Thyroid gland (tissue), 4 donors: ENCODE data around the gene SLC9A7. TPM values are rescaled to one million over a fixed set of nuclear protein-coding genes. Genes with fewer than 3 reads are reported as not detected.

Experiments
- DNase-seq, 2 donors: peaks; one replicate each; pipeline ENCODE4 v3.0.0-alpha.2; 2019
- H3K27ac ChIP-seq, 3 donors: fragments of 200-600 bp; sonication (generic); 1 replicate in 2 of 3; 2 replicates in 1 of 3; pipeline ENCODE4 v1.5.1; 2016 to 2019; ENCODE audit warnings: mild to moderate bottlenecking in 1 of 3, moderate library complexity in 1 of 3
- H3K27me3 ChIP-seq: fragments of 200-600 bp; sonication (generic); one replicate; pipeline ENCODE4 v1.5.1; 2019
- H3K36me3 ChIP-seq, 2 donors: fragments of 200-600 bp; sonication (generic); one replicate each; pipeline ENCODE4 v1.5.1; 2016 to 2019
- H3K4me1 ChIP-seq, 2 donors: fragments of 200-600 bp; sonication (generic); one replicate each; pipeline ENCODE4 v1.5.1; 2017 to 2019
- H3K4me3 ChIP-seq, 3 donors: fragments of 200-600 bp; sonication (generic); replicated peaks in 1 of 3; 1 replicate in 2 of 3; 2 replicates in 1 of 3; pipeline ENCODE4 v1.5.1; 2016; ENCODE audit warnings: mild to moderate bottlenecking in 1 of 3
- H3K9me3 ChIP-seq: fragments of 200-600 bp; sonication (generic); one replicate; pipeline ENCODE4 v1.5.1; 2017
- CTCF ChIP-seq, 6 experiments: fragments of 200-600 bp in 3 of 6; fragments of 450-650 bp in 3 of 6; sonication (generic) in 3 of 6; IDR thresholded peaks; one replicate each; pipeline ENCODE4 v1.5.1; 2016 to 2019; ENCODE audit warnings: antibody characterized with exemption in 6 of 6, mild to moderate bottlenecking in 2 of 6, inconsistent platforms in 1 of 6, moderate library complexity in 1 of 6
- POLR2A ChIP-seq, 2 donors: fragments of 450-650 bp; IDR thresholded peaks; one replicate each; pipeline ENCODE4 v1.6.1; 2017; ENCODE audit warnings: antibody characterized with exemption in 2 of 2, mild to moderate bottlenecking in 2 of 2, moderate library complexity in 1 of 2
- WGBS, 2 donors: methylation state at CpG; one replicate each; pipeline ENCODE4 v1.1.5; 2017; 5-methylcytosine and 5-hydroxymethylcytosine counted together
- intact Hi-C: fragments of 100-400 bp; cut with DNase I; formaldehyde crosslinking; loops from one replicate; pipeline ENCODE4 v1.15.1; 2023
- total RNA-seq, 4 donors: library from RNA; depleted of rRNA; stranded (reverse); fragments of >200 nt; gene quantifications; one replicate each; pipeline ENCODE4 v1.2.3, GENCODE V29; 2016

Gene SLC9A7
- total RNA-seq, 4 donors from 2014 or later = 18.4 to 35.5 (median 26.3) TPM

- Histone ChIP-seq H3K4me3 (no peak overlapping the region), H3K27me3 (no peaks in the 10 kb centered on the region), H3K27ac (no peak overlapping the region), H3K36me3 (no peaks in the 10 kb centered on the region), H3K9me3 (no peaks in the 10 kb centered on the region), H3K4me1 (no peaks in the 10 kb centered on the region)
- no peak for DNase-seq
- WGBS, 2 donors = 77 to 87% methylated on average over 4 of the region's 4 CpGs
- intact Hi-C loops = no loop called here
- TF ChIP-seq POLR2A (IDR thresholded peaks at IDR 0.05) (no peak), CTCF (IDR thresholded peaks at IDR 0.05) (no peak)
Observed at GRCh38 chrX:46782034-46782433, 23.1 kb upstream of the SLC9A7 start.

- no peaks in the 10 kb centered on the region for H3K36me3 ChIP-seq
- no peak overlapping the region for H3K4me3 ChIP-seq
- H3K9me3 ChIP-seq = no peaks in the 10 kb centered on the region
- no peaks in the 10 kb centered on the region for H3K27me3 ChIP-seq
- 38 to 41% methylated on average over 7 of the region's 7 CpGs for WGBS, 2 donors
- TF ChIP-seq CTCF (IDR thresholded peaks at IDR 0.05) (no peak), POLR2A (IDR thresholded peaks at IDR 0.05) (no peak)
- no peak for DNase-seq
- H3K27ac ChIP-seq = no peak overlapping the region
- no peaks in the 10 kb centered on the region for H3K4me1 ChIP-seq
- intact Hi-C loops = no loop called here
Observed at GRCh38 chrX:46777971-46778810, 19.3 kb upstream of the SLC9A7 start.

- 33 to 42% methylated on average over 1 of the region's 1 CpG for WGBS, 2 donors
- Histone ChIP-seq H3K4me3 (no peak overlapping the region), H3K4me1 (no peaks in the 10 kb centered on the region), H3K9me3 (no peaks in the 10 kb centered on the region), H3K36me3 (no peaks in the 10 kb centered on the region), H3K27ac (no peak overlapping the region), H3K27me3 (no peaks in the 10 kb centered on the region)
- no peak for DNase-seq
- intact Hi-C loops = no loop called here
- TF ChIP-seq CTCF (IDR thresholded peaks at IDR 0.05) (no peak), POLR2A (IDR thresholded peaks at IDR 0.05) (no peak)
Observed at GRCh38 chrX:46770817-46771163, 11.9 kb upstream of the SLC9A7 start.

- TF ChIP-seq CTCF (IDR thresholded peaks at IDR 0.05) (no peak), POLR2A (IDR thresholded peaks at IDR 0.05) (no peak)
- Histone ChIP-seq H3K4me1 (no peaks in the 10 kb centered on the region), H3K27me3 (no peaks in the 10 kb centered on the region), H3K27ac (no peak overlapping the region), H3K9me3 (no peaks in the 10 kb centered on the region), H3K4me3 (no peak overlapping the region), H3K36me3 (no peaks in the 10 kb centered on the region)
- intact Hi-C loops = no loop called here
- WGBS, 2 donors = 63 to 77% methylated on average over 3 to 4 of the region's 4 CpGs
- no peak for DNase-seq
Observed at GRCh38 chrX:46770000-46770816, 11.3 kb upstream of the SLC9A7 start.

GRCh38 chrX:46762963-46763362 is 4.0 kb upstream of the SLC9A7 start:
- Histone ChIP-seq H3K9me3 (no peaks in the 10 kb centered on the region), H3K4me3 (no peak overlapping the region), H3K4me1 (peaks cover 0 to 4% of the 10 kb centered on the region in 2 donors), H3K27me3 (no peaks in the 10 kb centered on the region), H3K27ac (no peak overlapping the region), H3K36me3 (no peaks in the 10 kb centered on the region)
- TF ChIP-seq CTCF (IDR thresholded peaks at IDR 0.05) (no peak), POLR2A (IDR thresholded peaks at IDR 0.05) (no peak)
- intact Hi-C loops = no loop called here
- DNase-seq = no peak
- WGBS, 2 donors = 83 to 94% methylated on average over 1 of the region's 1 CpG
